Activated B cell treated with CpG ODN at 0.5 μM for 24 hours (primary cell): ENCODE measurements around the gene PNMT. TPM values are rescaled to one million over a fixed set of nuclear protein-coding genes. Genes with fewer than 3 reads are reported as not detected.

Experiments
- ATAC-seq: fragments of 200-7000 bp; cut with Tn5 transposase; one replicate; pipeline ENCODE4 v1.10.0; 2021; ENCODE audit warnings: low read depth, mild to moderate bottlenecking, moderate library complexity
- CTCF ChIA-PET: fragments of 350-600 bp; sonication (Branson Sonifier 250); formaldehyde crosslinking; loops from one replicate; lab custom pipeline; 2021; ENCODE audit warnings: antibody characterized with exemption; lab: Charles Lee
- POLR2A ChIA-PET: fragments of 350-600 bp; sonication (Branson Sonifier 250); formaldehyde crosslinking; loops from one replicate; lab custom pipeline; 2021; ENCODE audit warnings: antibody characterized with exemption; lab: Charles Lee
- DNase-seq: peaks from one replicate; pipeline ENCODE4 v3.0.0; 2022
- H3K27ac Mint-ChIP-seq: one replicate; pipeline ENCODE4 v1.8.0; 2020; ENCODE audit warnings: mixed read lengths
- H3K27me3 Mint-ChIP-seq: one replicate; pipeline ENCODE4 v1.8.0; 2021; ENCODE audit warnings: mixed read lengths
- H3K36me3 Mint-ChIP-seq: one replicate; pipeline ENCODE4 v1.8.0; 2021; ENCODE audit warnings: low read depth, mixed read lengths
- H3K4me1 Mint-ChIP-seq: one replicate; pipeline ENCODE4 v1.8.0; 2021; ENCODE audit warnings: mixed read lengths
- H3K4me3 Mint-ChIP-seq: one replicate; pipeline ENCODE4 v1.8.0; 2020; ENCODE audit warnings: mild to moderate bottlenecking, mixed read lengths
- H3K9me3 Mint-ChIP-seq: one replicate; pipeline ENCODE4 v1.8.0; 2020; ENCODE audit warnings: mixed read lengths
- CTCF ChIP-seq: fragments of 200-600 bp; IDR thresholded peaks from one replicate; pipeline ENCODE4 v1.8.0; 2022; ENCODE audit warnings: antibody characterized with exemption, mild to moderate bottlenecking
- intact Hi-C: fragments of 100-400 bp; cut with micrococcal nuclease; formaldehyde crosslinking; loops from one replicate; pipeline ENCODE4 v1.15.1; 2024
- total RNA-seq: library from RNA; stranded (reverse); gene quantifications from 2 replicates; pipeline ENCODE4 v1.2.3, GENCODE V29; 2022

PNMT gene, protein sequence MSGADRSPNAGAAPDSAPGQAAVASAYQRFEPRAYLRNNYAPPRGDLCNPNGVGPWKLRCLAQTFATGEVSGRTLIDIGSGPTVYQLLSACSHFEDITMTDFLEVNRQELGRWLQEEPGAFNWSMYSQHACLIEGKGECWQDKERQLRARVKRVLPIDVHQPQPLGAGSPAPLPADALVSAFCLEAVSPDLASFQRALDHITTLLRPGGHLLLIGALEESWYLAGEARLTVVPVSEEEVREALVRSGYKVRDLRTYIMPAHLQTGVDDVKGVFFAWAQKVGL
- not detected in 2 replicates for total RNA-seq

DNA sequence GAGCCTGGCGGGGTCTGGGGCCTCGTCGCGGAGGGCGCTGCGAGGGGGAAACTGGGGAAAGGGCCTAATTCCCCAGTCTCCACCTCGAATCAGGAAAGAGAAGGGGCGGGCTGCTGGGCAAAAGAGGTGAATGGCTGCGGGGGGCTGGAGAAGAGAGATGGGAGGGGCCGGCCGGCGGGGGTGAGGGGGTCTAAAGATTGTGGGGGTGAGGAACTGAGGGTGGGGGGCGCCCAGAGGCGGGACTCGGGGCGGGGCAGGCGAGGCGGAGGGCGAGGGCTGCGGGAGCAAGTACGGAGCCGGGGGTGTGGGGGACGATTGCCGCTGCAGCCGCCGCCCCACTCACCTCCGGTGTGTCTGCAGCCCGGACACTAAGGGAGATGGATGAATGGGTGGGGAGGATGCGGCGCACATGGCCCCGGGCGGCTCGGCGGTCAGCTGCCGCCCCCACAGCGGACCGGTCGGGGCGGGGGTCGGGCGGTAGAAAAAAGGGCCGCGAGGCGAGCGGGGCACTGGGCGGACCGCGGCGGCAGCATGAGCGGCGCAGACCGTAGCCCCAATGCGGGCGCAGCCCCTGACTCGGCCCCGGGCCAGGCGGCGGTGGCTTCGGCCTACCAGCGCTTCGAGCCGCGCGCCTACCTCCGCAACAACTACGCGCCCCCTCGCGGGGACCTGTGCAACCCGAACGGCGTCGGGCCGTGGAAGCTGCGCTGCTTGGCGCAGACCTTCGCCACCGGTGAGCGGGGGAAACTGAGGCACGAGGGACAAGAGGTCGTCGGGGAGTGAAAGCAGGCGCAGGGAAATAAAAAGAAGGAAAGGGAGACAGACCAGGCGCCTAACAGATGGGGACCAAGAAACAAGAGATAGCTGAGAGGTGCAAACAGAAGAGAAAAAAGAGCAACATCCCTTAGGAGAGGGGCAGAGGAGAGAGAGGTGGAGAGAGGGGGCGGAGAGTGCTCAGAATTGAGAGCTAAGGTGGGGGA is at the start of gene PNMT:
PNMT (plus strand) TSS at position 509 of the 980 bp plus-strand sequence; CDS start at position 532, 23 bp downstream.
- ChIA-PET CTCF (interaction anchor here (0.7 to 1.9 kb wide), 15 partner anchors 8 to 312 kb away, joined by 3 to 11 read pairs (median 5); partner anchors contain the start of genes MIEN1, PGAP3, PSMD3 and STARD3), POLR2A (interaction anchor here (0.6 to 1.8 kb wide), 8 partner anchors 9 to 118 kb away, joined by 3 to 13 read pairs (median 4); partner anchors contain the start of genes MIEN1 and PGAP3)
- peak; percentile 44 for TF ChIP-seq CTCF
- Mint-ChIP-seq H3K27ac (peak within 1 kb of the TSS; percentile 56), H3K4me3 (peak within 1 kb of the TSS; percentile 71), H3K4me1 (peaks cover 30% of the 10 kb centered on the region), H3K27me3 (peaks cover 12% of the 10 kb centered on the region), H3K9me3 (no peaks in the 10 kb centered on the region), H3K36me3 (peaks cover 2% of the 10 kb centered on the region)
- intact Hi-C loops: loop anchor here (1.0 to 5.0 kb wide), 6 partner anchors 8 to 454 kb away; partner anchors contain the start of genes MIEN1 and MSL1
- ATAC-seq: peak; percentile 83
- peak; percentile 70 for DNase-seq

DNA sequence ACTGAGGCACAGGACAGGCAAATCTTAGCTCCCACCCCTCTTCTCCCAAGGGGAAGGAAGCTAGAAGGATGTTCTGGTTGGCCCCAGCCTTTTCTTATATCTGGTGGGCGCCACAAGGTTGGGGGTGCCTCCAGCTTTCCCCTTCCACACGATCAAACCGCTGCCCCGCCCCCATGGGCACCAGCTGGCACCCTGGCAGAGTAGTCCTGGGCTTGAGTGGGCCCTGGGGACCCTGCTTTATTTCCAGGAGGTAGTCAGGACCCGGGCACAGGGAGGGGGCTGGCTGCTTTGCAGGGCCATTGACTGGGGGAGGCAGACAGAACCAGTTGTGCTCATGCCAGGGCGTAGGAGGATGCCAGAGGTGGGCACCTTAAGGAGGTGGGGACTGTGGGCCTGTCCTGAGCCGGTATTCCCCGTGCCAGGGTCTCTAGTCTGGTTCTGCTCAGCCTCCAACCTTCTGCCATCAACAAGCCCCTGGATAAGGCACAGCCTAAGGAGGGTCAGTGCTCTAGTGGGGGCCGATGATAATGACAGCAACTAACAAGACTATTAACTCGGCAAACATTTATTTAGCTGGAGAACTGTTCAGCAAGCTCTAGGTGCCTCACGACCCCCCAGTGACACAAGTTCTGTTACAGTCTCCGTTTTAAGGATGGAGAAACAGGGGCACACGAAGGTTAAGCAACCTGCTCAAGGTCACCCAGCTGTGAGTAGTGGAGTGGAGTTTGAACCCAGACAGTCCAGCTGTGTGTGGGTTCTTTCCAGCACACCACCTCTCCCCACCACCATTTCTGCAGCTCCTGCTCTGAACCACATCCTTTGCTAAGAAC is 49.1 kb upstream of the PNMT start:
- ATAC-seq: no peak
- no peak for DNase-seq
- H3K4me1 Mint-ChIP-seq: peaks cover 28% of the 10 kb centered on the region
- no peak for TF ChIP-seq CTCF
- H3K36me3 Mint-ChIP-seq: no peaks in the 10 kb centered on the region
- ChIA-PET CTCF (interaction anchor here (0.6 to 6.1 kb wide), 9 partner anchors 14 to 362 kb away, joined by 3 to 124 read pairs (median 5); partner anchors contain the start of genes MIEN1, PNMT and PSMD3), POLR2A (interaction anchor here (0.6 to 2.5 kb wide), 6 partner anchors 9 to 361 kb away, joined by 3 to 9 read pairs (median 4); partner anchors contain the start of genes MIEN1, PGAP3 and PSMD3)
- no peak overlapping the region for H3K27ac Mint-ChIP-seq
- intact Hi-C loops: loop anchor here (1.0 kb wide), 2 partner anchors 18 to 135 kb away; partner anchors contain the start of gene STARD3
- no peaks in the 10 kb centered on the region for H3K9me3 Mint-ChIP-seq
- peaks cover 4% of the 10 kb centered on the region for H3K27me3 Mint-ChIP-seq
- H3K4me3 Mint-ChIP-seq: peak overlapping the region; percentile 15

DNA sequence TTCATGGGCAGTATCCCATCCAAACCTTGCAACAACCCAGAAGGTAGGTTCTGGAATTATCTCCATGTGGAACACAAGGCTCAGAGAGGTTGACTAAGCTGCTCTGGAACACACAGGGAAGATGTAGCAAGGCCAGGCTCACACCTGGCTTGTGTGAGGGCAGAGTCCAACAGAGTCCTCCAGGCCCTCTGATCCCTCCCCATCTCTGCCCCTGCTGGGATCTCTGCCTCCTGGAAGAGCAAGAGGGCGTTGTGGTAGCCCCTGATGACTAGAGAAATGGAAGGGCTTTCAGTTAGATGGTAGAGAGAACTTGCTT is 48.5 kb upstream of the PNMT start:
- Mint-ChIP-seq H3K27ac (no peak overlapping the region), H3K9me3 (no peaks in the 10 kb centered on the region), H3K27me3 (no peaks in the 10 kb centered on the region), H3K4me1 (peaks cover 28% of the 10 kb centered on the region), H3K4me3 (no peak overlapping the region), H3K36me3 (no peaks in the 10 kb centered on the region)
- intact Hi-C loops: loop anchor here (5.0 to 10.0 kb wide), 2 partner anchors 415 to 458 kb away; partner anchors contain the start of gene RPL19
- ATAC-seq: no peak
- no peak for TF ChIP-seq CTCF
- POLR2A ChIA-PET: interaction anchor here (0.7 to 2.5 kb wide), 5 partner anchors 9 to 361 kb away, joined by 3 to 9 read pairs (median 4); partner anchors contain the start of genes PGAP3 and PSMD3
- no peak for DNase-seq
- CTCF ChIA-PET: interaction anchor here (0.8 to 6.1 kb wide), 7 partner anchors 15 to 361 kb away, joined by 3 to 124 read pairs (median 5); partner anchors contain the start of genes MIEN1, PNMT and PSMD3

DNA sequence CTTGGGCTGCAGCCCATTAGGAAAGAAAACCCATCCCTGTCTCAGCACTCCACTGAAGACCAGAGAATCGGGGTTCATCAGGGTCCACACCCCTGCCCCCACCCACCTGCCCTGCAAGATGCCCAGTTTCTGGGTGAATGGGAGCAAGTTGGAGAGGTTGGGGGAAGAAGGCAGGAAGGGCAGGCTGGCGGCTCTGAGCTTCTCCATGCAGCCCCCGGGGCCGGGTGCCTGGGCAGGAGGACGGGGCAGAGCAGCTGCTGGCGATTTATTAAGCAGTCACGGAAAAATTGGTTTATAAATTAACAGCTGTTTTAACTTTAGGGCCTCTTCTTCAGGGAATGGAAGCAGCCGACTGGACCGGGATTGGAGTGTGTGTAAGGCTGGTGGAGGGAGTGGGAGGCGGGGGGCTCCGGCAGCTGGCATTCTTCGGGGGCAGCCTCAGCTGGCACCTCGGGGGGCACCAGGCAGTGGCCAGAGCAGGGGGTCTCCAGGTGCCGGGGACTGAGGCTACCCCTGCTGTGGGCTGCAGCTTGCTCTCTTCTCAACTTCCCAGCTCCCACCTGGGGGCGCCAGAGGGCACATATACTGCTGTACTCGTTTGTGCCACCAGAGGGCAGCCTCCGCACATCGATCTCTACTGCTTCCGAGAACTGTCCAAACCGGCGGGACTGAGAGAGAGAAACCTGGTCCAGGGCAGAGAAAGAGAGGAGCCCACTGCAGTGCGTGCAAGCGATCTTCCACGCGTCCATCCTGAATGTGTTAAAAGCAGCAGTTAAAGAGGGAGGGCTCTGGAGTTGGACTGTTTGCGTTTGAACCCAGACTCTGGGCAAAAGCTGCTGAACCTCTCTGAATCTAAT is 46.5 kb upstream of the PNMT start:
- CTCF ChIA-PET: interaction anchor here (0.5 to 6.1 kb wide), 54 partner anchors 9 to 552 kb away, joined by 3 to 124 read pairs (median 4); partner anchors contain the start of genes CSF3, IKZF3, MIEN1 and NEUROD2
- Mint-ChIP-seq H3K4me1 (peaks cover 26% of the 10 kb centered on the region), H3K27ac (peak overlapping the region; percentile 60), H3K27me3 (peaks cover 16% of the 10 kb centered on the region), H3K36me3 (no peaks in the 10 kb centered on the region), H3K9me3 (no peaks in the 10 kb centered on the region), H3K4me3 (peak overlapping the region; percentile 70)
- intact Hi-C loops: loop anchor here (1.0 to 10.0 kb wide), 11 partner anchors 15 to 456 kb away; partner anchors contain the start of genes IKZF3, MIEN1, PNMT and PSMD3
- POLR2A ChIA-PET: interaction anchor here (0.6 to 3.5 kb wide), 11 partner anchors 66 to 359 kb away, joined by 3 to 17 read pairs (median 7); partner anchors contain the start of genes MIEN1, PGAP3 and PSMD3
- DNase-seq (peak; percentile 92), ATAC-seq (peak; percentile 77)
- peak; percentile 97 for TF ChIP-seq CTCF
